Panc1 (cell line): ENCODE data around the gene ADAMTS18.

Experiments
- CTCF ChIP-seq: fragments of 450-650 bp; IDR thresholded peaks from 2 replicates; pipeline ENCODE4 v1.5.1; 2017; ENCODE audit warnings: mild to moderate bottlenecking
- POLR2AphosphoS5 ChIP-seq: IDR thresholded peaks from 2 replicates; pipeline ENCODE4 v1.6.1; 2012; ENCODE audit warnings: mild to moderate bottlenecking, low read depth, low read length, moderate library complexity
- TCF7L2 ChIP-seq: IDR thresholded peaks from 2 replicates; pipeline ENCODE4 v1.6.1; 2011; ENCODE audit warnings: mild to moderate bottlenecking, low read depth, low read length, inconsistent platforms
- TF ChIP-seq, protein P1 (sequence below), 2 experiments: IDR thresholded peaks; 2 replicates each; pipeline ENCODE4 v1.6.1; 2011 to 2012; ENCODE audit warnings: low read depth in 2 of 2, control low read depth in 1 of 2, low read length in 1 of 2, mild to moderate bottlenecking in 1 of 2, moderate library complexity in 1 of 2; ENCODE audit not compliant: insufficient read depth in 1 of 2

- TF ChIP-seq CTCF (no peak), POLR2AphosphoS5 (no peak), TCF7L2 (no peak)
- TF ChIP-seq, protein P1, sequence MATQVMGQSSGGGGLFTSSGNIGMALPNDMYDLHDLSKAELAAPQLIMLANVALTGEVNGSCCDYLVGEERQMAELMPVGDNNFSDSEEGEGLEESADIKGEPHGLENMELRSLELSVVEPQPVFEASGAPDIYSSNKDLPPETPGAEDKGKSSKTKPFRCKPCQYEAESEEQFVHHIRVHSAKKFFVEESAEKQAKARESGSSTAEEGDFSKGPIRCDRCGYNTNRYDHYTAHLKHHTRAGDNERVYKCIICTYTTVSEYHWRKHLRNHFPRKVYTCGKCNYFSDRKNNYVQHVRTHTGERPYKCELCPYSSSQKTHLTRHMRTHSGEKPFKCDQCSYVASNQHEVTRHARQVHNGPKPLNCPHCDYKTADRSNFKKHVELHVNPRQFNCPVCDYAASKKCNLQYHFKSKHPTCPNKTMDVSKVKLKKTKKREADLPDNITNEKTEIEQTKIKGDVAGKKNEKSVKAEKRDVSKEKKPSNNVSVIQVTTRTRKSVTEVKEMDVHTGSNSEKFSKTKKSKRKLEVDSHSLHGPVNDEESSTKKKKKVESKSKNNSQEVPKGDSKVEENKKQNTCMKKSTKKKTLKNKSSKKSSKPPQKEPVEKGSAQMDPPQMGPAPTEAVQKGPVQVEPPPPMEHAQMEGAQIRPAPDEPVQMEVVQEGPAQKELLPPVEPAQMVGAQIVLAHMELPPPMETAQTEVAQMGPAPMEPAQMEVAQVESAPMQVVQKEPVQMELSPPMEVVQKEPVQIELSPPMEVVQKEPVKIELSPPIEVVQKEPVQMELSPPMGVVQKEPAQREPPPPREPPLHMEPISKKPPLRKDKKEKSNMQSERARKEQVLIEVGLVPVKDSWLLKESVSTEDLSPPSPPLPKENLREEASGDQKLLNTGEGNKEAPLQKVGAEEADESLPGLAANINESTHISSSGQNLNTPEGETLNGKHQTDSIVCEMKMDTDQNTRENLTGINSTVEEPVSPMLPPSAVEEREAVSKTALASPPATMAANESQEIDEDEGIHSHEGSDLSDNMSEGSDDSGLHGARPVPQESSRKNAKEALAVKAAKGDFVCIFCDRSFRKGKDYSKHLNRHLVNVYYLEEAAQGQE (IDR thresholded peaks at IDR 0.05; ENCODE audit: insufficient read depth in 1 of 2, low read depth in 2 of 2, low read length in 1 of 2): no peak
These were observed 104.3 kb downstream of the ADAMTS18 start for GRCh38 chr16:77330332-77331042.
